NT2/D1 (cell line): ENCODE results near the gene BRME1.

ENCODE experiments used
- SUZ12 ChIP-seq: IDR thresholded peaks from 2 replicates; pipeline ENCODE4 v1.6.1; 2011; ENCODE audit not compliant: insufficient read length, insufficient read depth; ENCODE audit errors: extremely low read depth
- YY1 ChIP-seq: IDR thresholded peaks from 2 replicates; pipeline ENCODE4 v1.6.1; 2011; ENCODE audit not compliant: insufficient read length, insufficient read depth
- ZNF274 ChIP-seq: IDR thresholded peaks from 2 replicates; pipeline ENCODE4 v1.6.1; 2011; ENCODE audit warnings: mild to moderate bottlenecking, low read depth, low read length

DNA sequence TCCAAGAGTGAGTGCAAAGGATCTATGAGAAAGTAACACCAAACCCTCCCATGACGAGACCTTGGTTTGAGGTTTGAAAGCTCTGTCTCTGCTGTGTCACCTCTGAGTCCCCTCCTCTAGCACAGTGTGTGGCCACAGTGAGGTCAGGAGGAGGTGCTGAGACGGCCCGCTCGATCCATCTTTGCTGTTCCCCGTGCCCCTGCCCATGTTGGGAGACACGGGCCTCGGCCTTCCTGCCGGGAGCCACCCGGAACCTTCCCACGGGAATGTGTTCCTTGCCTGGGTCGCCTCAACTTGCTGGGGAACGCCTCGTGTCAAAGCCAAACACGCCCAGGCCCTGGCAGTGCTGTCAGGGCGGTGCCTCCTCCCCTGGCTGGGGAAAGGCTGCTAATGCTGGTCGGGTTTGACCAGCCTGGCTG is 18.9 kb downstream of the BRME1 start:
- TF ChIP-seq YY1 (no peak), ZNF274 (no peak), SUZ12 (no peak)
